NB4 (cell line): ENCODE results near the gene RGL4.

Experiments
- MYC ChIP-seq: IDR thresholded peaks from 2 replicates; pipeline ENCODE4 v1.6.1; 2011; ENCODE audit warnings: low read depth, low read length
- POLR2A ChIP-seq: IDR thresholded peaks from 2 replicates; pipeline ENCODE4 v1.6.1; 2011; ENCODE audit warnings: mild to moderate bottlenecking; ENCODE audit not compliant: insufficient read length; ENCODE audit errors: extremely low read depth
- TF ChIP-seq, protein P1 (sequence below): IDR thresholded peaks from one replicate; pipeline ENCODE4 v1.5.1; 2012; ENCODE audit warnings: low read depth, low read length
- TF ChIP-seq, protein P2 (sequence below): IDR thresholded peaks from 2 replicates; pipeline ENCODE4 v1.6.1; 2011; ENCODE audit warnings: low read depth, low read length

DNA sequence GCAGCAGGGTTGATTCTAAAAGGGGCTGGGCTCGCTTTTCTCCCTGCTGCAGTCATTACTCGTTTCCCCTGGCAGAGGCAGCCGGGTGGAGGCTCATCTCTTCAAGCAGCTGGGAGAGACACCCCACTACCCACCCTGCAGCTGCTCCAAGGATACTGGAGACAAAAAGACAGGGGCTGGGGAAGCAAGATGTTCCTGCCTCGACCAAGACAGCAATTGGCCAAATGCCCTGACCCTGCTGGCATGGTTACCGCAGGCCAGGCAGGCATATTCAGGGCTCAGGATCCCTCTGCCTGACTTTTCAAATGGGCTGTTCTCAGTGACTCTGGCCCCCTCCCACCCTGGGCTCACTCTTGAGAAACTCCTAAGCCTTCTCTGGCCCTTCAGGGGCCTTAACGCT, 6.8 kb upstream of the RGL4 start:
- TF ChIP-seq, protein P1, sequence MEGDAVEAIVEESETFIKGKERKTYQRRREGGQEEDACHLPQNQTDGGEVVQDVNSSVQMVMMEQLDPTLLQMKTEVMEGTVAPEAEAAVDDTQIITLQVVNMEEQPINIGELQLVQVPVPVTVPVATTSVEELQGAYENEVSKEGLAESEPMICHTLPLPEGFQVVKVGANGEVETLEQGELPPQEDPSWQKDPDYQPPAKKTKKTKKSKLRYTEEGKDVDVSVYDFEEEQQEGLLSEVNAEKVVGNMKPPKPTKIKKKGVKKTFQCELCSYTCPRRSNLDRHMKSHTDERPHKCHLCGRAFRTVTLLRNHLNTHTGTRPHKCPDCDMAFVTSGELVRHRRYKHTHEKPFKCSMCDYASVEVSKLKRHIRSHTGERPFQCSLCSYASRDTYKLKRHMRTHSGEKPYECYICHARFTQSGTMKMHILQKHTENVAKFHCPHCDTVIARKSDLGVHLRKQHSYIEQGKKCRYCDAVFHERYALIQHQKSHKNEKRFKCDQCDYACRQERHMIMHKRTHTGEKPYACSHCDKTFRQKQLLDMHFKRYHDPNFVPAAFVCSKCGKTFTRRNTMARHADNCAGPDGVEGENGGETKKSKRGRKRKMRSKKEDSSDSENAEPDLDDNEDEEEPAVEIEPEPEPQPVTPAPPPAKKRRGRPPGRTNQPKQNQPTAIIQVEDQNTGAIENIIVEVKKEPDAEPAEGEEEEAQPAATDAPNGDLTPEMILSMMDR: no peak
- TF ChIP-seq MYC (no peak), POLR2A (no peak)
- TF ChIP-seq, protein P2, sequence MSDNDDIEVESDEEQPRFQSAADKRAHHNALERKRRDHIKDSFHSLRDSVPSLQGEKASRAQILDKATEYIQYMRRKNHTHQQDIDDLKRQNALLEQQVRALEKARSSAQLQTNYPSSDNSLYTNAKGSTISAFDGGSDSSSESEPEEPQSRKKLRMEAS: no peak
